H1 (cell line): ENCODE measurements around the gene MPHOSPH9. TPM values are rescaled to one million over a fixed set of nuclear protein-coding genes. Genes with fewer than 3 reads are reported as not detected.

ENCODE experiments used
- BACH1 ChIP-seq: IDR thresholded peaks from 2 replicates; pipeline ENCODE4 v1.6.1; 2012; ENCODE audit warnings: low read length, improper control_type of control experiment
- BCL11A ChIP-seq, 2 experiments: IDR thresholded peaks; one replicate each; pipeline ENCODE4 v1.6.1; 2011; ENCODE audit warnings: low read depth in 2 of 2, low read length in 2 of 2, mild to moderate bottlenecking in 2 of 2
- BRCA1 ChIP-seq: IDR thresholded peaks from 2 replicates; pipeline ENCODE4 v1.6.1; 2012; ENCODE audit warnings: low read depth, low read length, improper control_type of control experiment
- CBX5 ChIP-seq: fragments of 300-800, 300-1000 bp; sonication (generic); IDR thresholded peaks from 2 replicates; pipeline ENCODE4 v1.7.1; 2016; ENCODE audit warnings: antibody characterized with exemption, low read length, low read depth
- CEBPB ChIP-seq: IDR thresholded peaks from 2 replicates; pipeline ENCODE4 v1.6.1; 2012; ENCODE audit warnings: low read depth, low read length
- CHD7 ChIP-seq: fragments of 300-600 bp; sonication (generic); IDR thresholded peaks from 2 replicates; pipeline ENCODE4 v1.7.1; 2012; ENCODE audit warnings: low read length, moderate library complexity, mild to moderate bottlenecking, inconsistent platforms; ENCODE audit not compliant: insufficient replicate concordance
- CTBP2 ChIP-seq: IDR thresholded peaks from 2 replicates; pipeline ENCODE4 v1.7.0; 2011; ENCODE audit warnings: borderline replicate concordance, mild to moderate bottlenecking, moderate library complexity, mixed read lengths, low read length; ENCODE audit not compliant: insufficient read depth, insufficient read length
- KDM5A ChIP-seq: fragments of 200-600 bp; IDR thresholded peaks from 2 replicates; pipeline ENCODE4 v1.7.1; 2012; ENCODE audit warnings: mild to moderate bottlenecking, low read length, inconsistent platforms, mixed read lengths
- NANOG ChIP-seq: IDR thresholded peaks from 2 replicates; pipeline ENCODE4 v1.6.1; 2011; ENCODE audit warnings: low read length, low read depth, mild to moderate bottlenecking, inconsistent platforms; ENCODE audit not compliant: insufficient read depth, poor library complexity, severe bottlenecking
- SIN3A ChIP-seq, 2 experiments: IDR thresholded peaks in 1 of 2; conservative IDR thresholded peaks in 1 of 2; 2 replicates each; pipeline ENCODE4 v1.6.1; 2011 to 2012; ENCODE audit warnings: low read length in 2 of 2, improper control_type of control experiment in 1 of 2, low read depth in 1 of 2, mild to moderate bottlenecking in 1 of 2
- TBP ChIP-seq: IDR thresholded peaks from 2 replicates; pipeline ENCODE4 v1.6.1; 2011; ENCODE audit warnings: low read depth, low read length, improper control_type of control experiment
- TEAD4 ChIP-seq: IDR thresholded peaks from 2 replicates; pipeline ENCODE4 v1.6.1; 2012; ENCODE audit warnings: low read depth, low read length, inconsistent platforms, mixed read lengths
- polyA plus RNA-seq, 7 experiments: library from polyadenylated mRNA; depleted of rRNA in 3 of 7; stranded (reverse) in 5 of 7; unstranded in 2 of 7; fragments of >200 nt in 5 of 7; fragments of 200-250 nt in 2 of 7; gene quantifications; 1 replicate in 5 of 7; 2 replicates in 1 of 7; 4 replicates in 1 of 7; pipeline versions ENCODE4 v1.2.1 to v1.2.3, GENCODE V29; 2011 to 2013; ENCODE audit warnings: missing spikeins in 2 of 7, mixed read lengths in 2 of 7
- total RNA-seq: library from RNA; stranded (reverse); fragmentation: NEBNext Ultra II Directional; extraction: Animal tissue kit (Norgen Biotek cat#: 25700); gene quantifications from 2 replicates; pipeline ENCODE4 v1.2.1, GENCODE V29; 2021

The MPHOSPH9 gene
- total and polyA plus RNA-seq, 2 of the 8 experiments (the other 6 are each of a cell fraction or from before 2014, with no cell fraction given): 8.8 to 48.8 TPM

GRCh38 chr12:123119808-123120207 lies 113.1 kb downstream of the MPHOSPH9 start (continued):
- no peak for TF ChIP-seq CHD7
- TF ChIP-seq BACH1: no peak
- no peak for TF ChIP-seq KDM5A
- no peak for TF ChIP-seq CEBPB
- TF ChIP-seq TBP: no peak
- TF ChIP-seq CTBP2: no peak
- no peak for TF ChIP-seq CBX5
- no peak for TF ChIP-seq SIN3A (conservative IDR thresholded peaks at IDR 0.05 in 1 of 2, IDR thresholded peaks at IDR 0.05 in 1 of 2; ENCODE audit: low read depth in 1 of 2, low read length in 2 of 2)
- no peak for TF ChIP-seq NANOG
- no peak for TF ChIP-seq TEAD4
- no peak for TF ChIP-seq BRCA1
- TF ChIP-seq BCL11A (IDR thresholded peaks at IDR 0.05; ENCODE audit: low read depth in 2 of 2, low read length in 2 of 2): no peak
